ENCODE results near the gene ACER3.

DNA sequence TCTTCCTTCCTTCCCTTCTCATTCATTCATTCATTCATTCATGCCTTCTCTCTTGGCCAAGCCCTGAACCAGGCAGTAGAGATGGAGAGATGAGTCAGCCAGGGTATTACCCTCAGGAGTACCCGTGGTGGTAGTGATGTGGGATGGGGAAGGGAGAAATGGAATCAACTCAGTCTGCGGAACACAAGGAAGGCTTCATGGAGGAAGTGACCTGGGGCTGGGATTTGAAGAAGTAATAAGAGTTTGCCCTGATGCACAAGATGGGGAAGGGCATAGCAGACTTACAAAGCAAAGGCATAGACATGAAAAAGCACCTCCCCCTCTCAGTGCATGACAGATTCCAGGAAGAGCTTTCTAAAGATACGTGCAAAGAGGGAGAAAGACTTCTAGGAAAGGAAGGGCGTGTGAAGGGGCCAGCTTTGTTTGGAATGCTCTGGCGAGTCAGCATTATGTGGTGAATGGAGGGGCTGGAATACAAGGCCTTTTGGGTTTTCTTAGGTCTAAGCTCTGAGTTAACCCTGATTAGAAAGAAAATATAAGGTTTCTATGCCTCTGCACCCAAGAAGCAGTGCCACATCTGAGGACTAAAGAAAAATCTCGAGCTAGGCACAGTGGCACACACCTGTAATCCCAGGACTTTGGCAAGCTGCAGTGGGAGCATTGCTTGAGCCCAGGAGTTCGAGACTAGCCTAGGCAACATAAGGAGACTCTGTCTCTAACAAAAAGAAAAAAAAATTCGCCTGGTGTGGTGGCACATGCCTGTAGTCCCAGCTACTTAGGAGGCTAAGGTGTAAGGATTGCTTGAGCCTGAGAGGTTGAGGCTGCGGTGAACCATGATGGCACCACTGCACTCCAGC lies 36.4 kb upstream of the ACER3 start:
- TF ChIP-seq, protein P1, sequence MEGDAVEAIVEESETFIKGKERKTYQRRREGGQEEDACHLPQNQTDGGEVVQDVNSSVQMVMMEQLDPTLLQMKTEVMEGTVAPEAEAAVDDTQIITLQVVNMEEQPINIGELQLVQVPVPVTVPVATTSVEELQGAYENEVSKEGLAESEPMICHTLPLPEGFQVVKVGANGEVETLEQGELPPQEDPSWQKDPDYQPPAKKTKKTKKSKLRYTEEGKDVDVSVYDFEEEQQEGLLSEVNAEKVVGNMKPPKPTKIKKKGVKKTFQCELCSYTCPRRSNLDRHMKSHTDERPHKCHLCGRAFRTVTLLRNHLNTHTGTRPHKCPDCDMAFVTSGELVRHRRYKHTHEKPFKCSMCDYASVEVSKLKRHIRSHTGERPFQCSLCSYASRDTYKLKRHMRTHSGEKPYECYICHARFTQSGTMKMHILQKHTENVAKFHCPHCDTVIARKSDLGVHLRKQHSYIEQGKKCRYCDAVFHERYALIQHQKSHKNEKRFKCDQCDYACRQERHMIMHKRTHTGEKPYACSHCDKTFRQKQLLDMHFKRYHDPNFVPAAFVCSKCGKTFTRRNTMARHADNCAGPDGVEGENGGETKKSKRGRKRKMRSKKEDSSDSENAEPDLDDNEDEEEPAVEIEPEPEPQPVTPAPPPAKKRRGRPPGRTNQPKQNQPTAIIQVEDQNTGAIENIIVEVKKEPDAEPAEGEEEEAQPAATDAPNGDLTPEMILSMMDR (IDR thresholded peaks at IDR 0.05), result no peak
- TF ChIP-seq POLR2A (IDR thresholded peaks at IDR 0.05), result no peak

Measured in upper lobe of left lung (tissue), 4 donors.